Neural progenitor cell (in vitro differentiated cells): Measurements from ENCODE around the gene YTHDF2. TPM values are rescaled to one million over a fixed set of nuclear protein-coding genes. Genes with fewer than 3 reads are reported as not detected.

ENCODE experiments used
- DNase-seq: peaks from one replicate; pipeline ENCODE4 v3.0.0-alpha.2; 2016; ENCODE audit warnings: low spot score
- H2AFZ ChIP-seq: fragments of 200-600 bp; sonication (generic); replicated peaks from 2 replicates; pipeline ENCODE4 v1.6.1; 2016; ENCODE audit warnings: antibody characterized with exemption
- H3F3A ChIP-seq: fragments of 200-600 bp; sonication (generic); 2 replicates; pipeline ENCODE4 v1.6.1; 2016; ENCODE audit warnings: antibody characterized with exemption, low read depth
- H3K27ac ChIP-seq: fragments of 200-600 bp; sonication (generic); 2 replicates; pipeline ENCODE4 v1.5.1; 2016; ENCODE audit warnings: mild to moderate bottlenecking
- H3K27me3 ChIP-seq: fragments of 200-600 bp; sonication (generic); 2 replicates; pipeline ENCODE4 v1.6.1; 2016; ENCODE audit warnings: mild to moderate bottlenecking, moderate library complexity
- H3K36me3 ChIP-seq: fragments of 200-600 bp; sonication (generic); 2 replicates; pipeline ENCODE4 v1.5.1; 2016
- H3K4me1 ChIP-seq: fragments of 200-600 bp; sonication (generic); 2 replicates; pipeline ENCODE4 v1.6.1; 2016; ENCODE audit warnings: mixed run types
- H3K4me2 ChIP-seq: fragments of 200-600 bp; sonication (generic); 2 replicates; pipeline ENCODE4 v1.6.1; 2016
- H3K4me3 ChIP-seq: fragments of 200-600 bp; sonication (generic); 2 replicates; pipeline ENCODE4 v1.5.1; 2016
- H3K79me2 ChIP-seq: fragments of 200-600 bp; sonication (generic); 2 replicates; pipeline ENCODE4 v1.6.1; 2016; ENCODE audit warnings: low read depth
- H3K9ac ChIP-seq: fragments of 200-600 bp; sonication (generic); 2 replicates; pipeline ENCODE4 v1.6.1; 2016
- H3K9me3 ChIP-seq: fragments of 200-600 bp; sonication (generic); 2 replicates; pipeline ENCODE4 v1.5.1; 2016; ENCODE audit warnings: low read depth
- H4K20me1 ChIP-seq: fragments of 200-600 bp; sonication (generic); 2 replicates; pipeline ENCODE4 v1.6.1; 2016; ENCODE audit warnings: low read depth
- H3K27ac Mint-ChIP-seq: 3 replicates; pipeline ENCODE4 v1.8.0; 2021; ENCODE audit warnings: mixed read lengths
- H3K27me3 Mint-ChIP-seq: 2 replicates; pipeline ENCODE4 v1.8.0; 2022; ENCODE audit warnings: low read depth, mild to moderate bottlenecking, inconsistent platforms, moderate library complexity, mixed read lengths; ENCODE audit not compliant: insufficient read depth
- H3K36me3 Mint-ChIP-seq: 3 replicates; pipeline ENCODE4 v1.8.0; 2021; ENCODE audit warnings: mixed read lengths
- H3K4me1 Mint-ChIP-seq: 3 replicates; pipeline ENCODE4 v1.8.0; 2021; ENCODE audit warnings: mixed read lengths
- H3K4me3 Mint-ChIP-seq: 3 replicates; pipeline ENCODE4 v1.8.0; 2021; ENCODE audit warnings: mild to moderate bottlenecking, moderate library complexity, mixed read lengths
- H3K9me3 Mint-ChIP-seq: 3 replicates; pipeline ENCODE4 v1.8.0; 2020; ENCODE audit warnings: mixed read lengths
- CTCF ChIP-seq: fragments of 200-600 bp; sonication (generic); IDR thresholded peaks from 2 replicates; pipeline ENCODE4 v1.5.1; 2017; ENCODE audit warnings: antibody characterized with exemption, mild to moderate bottlenecking
- EZH2 ChIP-seq: fragments of 200-600 bp; sonication (generic); IDR thresholded peaks from 2 replicates; pipeline ENCODE4 v1.6.1; 2017; ENCODE audit warnings: antibody characterized with exemption, mild to moderate bottlenecking, moderate library complexity
- EZH2phosphoT487 ChIP-seq: fragments of 200-600 bp; sonication (generic); IDR thresholded peaks from 2 replicates; pipeline ENCODE4 v1.6.1; 2017; ENCODE audit warnings: antibody characterized with exemption
- total RNA-seq: library from RNA; depleted of rRNA; stranded (reverse); fragments of >200 nt; gene quantifications from 2 replicates; pipeline ENCODE4 v1.2.3, GENCODE V29; 2015; ENCODE audit warnings: low replicate concordance

YTHDF2 gene
- total RNA-seq, 1 donor from 2014 or later, result 107 TPM

GRCh38 chr1:28796352-28797211 lies 59.8 kb downstream of the YTHDF2 start:
- TF ChIP-seq CTCF, result peak; percentile 40
- no peak for TF ChIP-seq EZH2
- H3K27ac Mint-ChIP-seq, result no peak overlapping the region
- H3K4me2 ChIP-seq, result no peak overlapping the region
- peaks cover 5% of the 10 kb centered on the region for H3K4me1 ChIP-seq
- H3K27me3 Mint-ChIP-seq, result peaks cover 5% of the 10 kb centered on the region
- H2AFZ ChIP-seq, result peak overlapping the region; percentile 68
- no peak overlapping the region for H3K4me3 ChIP-seq
- no peaks in the 10 kb centered on the region for H3K9me3 ChIP-seq
- H3K4me3 Mint-ChIP-seq, result no peak overlapping the region
- DNase-seq, result peak; percentile 43
- no peaks in the 10 kb centered on the region for H3K79me2 ChIP-seq
- no peaks in the 10 kb centered on the region for H4K20me1 ChIP-seq
- H3K36me3 ChIP-seq, result no peaks in the 10 kb centered on the region
- peaks cover 6% of the 10 kb centered on the region for H3F3A ChIP-seq
- H3K9me3 Mint-ChIP-seq, result no peaks in the 10 kb centered on the region
- no peaks in the 10 kb centered on the region for H3K27me3 ChIP-seq
- no peak overlapping the region for H3K27ac ChIP-seq
- no peak overlapping the region for H3K9ac ChIP-seq
- H3K36me3 Mint-ChIP-seq, result no peaks in the 10 kb centered on the region
- peaks cover 18% of the 10 kb centered on the region for H3K4me1 Mint-ChIP-seq

- H3K79me2 ChIP-seq, result no peaks in the 10 kb centered on the region
- peak overlapping the region; percentile 83 for H3K27ac Mint-ChIP-seq
- H3K4me1 ChIP-seq, result peaks cover 12% of the 10 kb centered on the region
- H3F3A ChIP-seq, result peaks cover 12% of the 10 kb centered on the region
- peak overlapping the region; percentile 79 for H2AFZ ChIP-seq
- no peak overlapping the region for H3K27ac ChIP-seq
- no peaks in the 10 kb centered on the region for H3K27me3 ChIP-seq
- H3K4me1 Mint-ChIP-seq, result peaks cover 39% of the 10 kb centered on the region
- no peak for TF ChIP-seq EZH2
- no peak for TF ChIP-seq EZH2phosphoT487
- peaks cover 10% of the 10 kb centered on the region for H3K9me3 Mint-ChIP-seq
- no peak overlapping the region for H3K9ac ChIP-seq
- H3K4me2 ChIP-seq, result no peak overlapping the region
- H3K4me3 ChIP-seq, result no peak overlapping the region
- H3K36me3 ChIP-seq, result no peaks in the 10 kb centered on the region
- H3K9me3 ChIP-seq, result no peaks in the 10 kb centered on the region
- peaks cover 11% of the 10 kb centered on the region for H3K27me3 Mint-ChIP-seq
- no peaks in the 10 kb centered on the region for H4K20me1 ChIP-seq
- no peaks in the 10 kb centered on the region for H3K36me3 Mint-ChIP-seq
- H3K4me3 Mint-ChIP-seq, result peak overlapping the region; percentile 43
- no peak for DNase-seq
These were observed 63.6 kb downstream of the YTHDF2 start for GRCh38 chr1:28800324-28800723.

- no peaks in the 10 kb centered on the region for H3K36me3 Mint-ChIP-seq
- Histone ChIP-seq H3K9me3 (no peaks in the 10 kb centered on the region), H3K79me2 (no peaks in the 10 kb centered on the region), H2AFZ (no peak overlapping the region), H3K4me1 (peaks cover 12% of the 10 kb centered on the region), H3K36me3 (no peaks in the 10 kb centered on the region), H3K9ac (no peak overlapping the region), H3K27ac (no peak overlapping the region), H3K27me3 (no peaks in the 10 kb centered on the region), H3F3A (peaks cover 9% of the 10 kb centered on the region), H3K4me3 (no peak overlapping the region), H4K20me1 (no peaks in the 10 kb centered on the region), H3K4me2 (no peak overlapping the region)
- TF ChIP-seq EZH2phosphoT487 (no peak), EZH2 (no peak), CTCF (no peak)
- peaks cover 10% of the 10 kb centered on the region for H3K27me3 Mint-ChIP-seq
- peaks cover 41% of the 10 kb centered on the region for H3K4me1 Mint-ChIP-seq
- H3K4me3 Mint-ChIP-seq, result no peak overlapping the region
- DNase-seq, result no peak
- H3K9me3 Mint-ChIP-seq, result peaks cover 10% of the 10 kb centered on the region
- H3K27ac Mint-ChIP-seq, result no peak overlapping the region
These were observed 64.7 kb downstream of the YTHDF2 start for GRCh38 chr1:28801461-28801860.

- H3F3A ChIP-seq, result peaks cover 6% of the 10 kb centered on the region
- TF ChIP-seq EZH2, result no peak
- no peak for TF ChIP-seq CTCF
- no peak for TF ChIP-seq EZH2phosphoT487
- H3K4me3 ChIP-seq, result no peak overlapping the region
- no peak overlapping the region for H3K4me2 ChIP-seq
- peaks cover 10% of the 10 kb centered on the region for H3K9me3 Mint-ChIP-seq
- peaks cover 47% of the 10 kb centered on the region for H3K4me1 Mint-ChIP-seq
- no peaks in the 10 kb centered on the region for H4K20me1 ChIP-seq
- peaks cover 12% of the 10 kb centered on the region for H3K4me1 ChIP-seq
- H3K9ac ChIP-seq, result no peak overlapping the region
- H3K27me3 ChIP-seq, result no peaks in the 10 kb centered on the region
- no peak overlapping the region for H3K27ac ChIP-seq
- H3K4me3 Mint-ChIP-seq, result no peak overlapping the region
- H2AFZ ChIP-seq, result no peak overlapping the region
- no peaks in the 10 kb centered on the region for H3K79me2 ChIP-seq
- no peak for DNase-seq
- no peaks in the 10 kb centered on the region for H3K9me3 ChIP-seq
- H3K27me3 Mint-ChIP-seq, result peaks cover 11% of the 10 kb centered on the region
- no peaks in the 10 kb centered on the region for H3K36me3 Mint-ChIP-seq
- no peak overlapping the region for H3K27ac Mint-ChIP-seq
- no peaks in the 10 kb centered on the region for H3K36me3 ChIP-seq
These were observed 66.3 kb downstream of the YTHDF2 start for GRCh38 chr1:28803051-28803450.
